ENCODE results near the gene FAM72C.
"Not testable (repeated sequence)": the region's sequence is repeated elsewhere in the genome, so short reads cannot be mapped to it uniquely, and the experiment has no call there.

- TF ChIP-seq ZFP69B, ZNF18, ZNF639 (tag by site-specific recombination; IDR thresholded peaks at IDR 0.05): not testable (repeated sequence)
These were observed 21.6 kb upstream of the FAM72C start for GRCh38 chr1:143993301-143993907.
